Activated CD8-positive, alpha-beta T cell treated with anti-CD3 and anti-CD28 coated beads, Interleukin-2, amount 10 ng/mL, durations not matched to agents 7 days and 5 days (primary cell): ENCODE data around the gene FUNDC1. TPM values are rescaled to one million over a fixed set of nuclear protein-coding genes. Genes with fewer than 3 reads are reported as not detected.
"Not testable (repeated sequence)": the region's sequence is repeated elsewhere in the genome, so short reads cannot be mapped to it uniquely, and the experiment has no call there.

Experiments
- ATAC-seq: fragments of 150-1000 bp; cut with Tn5 transposase; one replicate; pipeline ENCODE4 v1.10.0; 2021; ENCODE audit warnings: moderate library complexity
- CTCF ChIA-PET: fragments of 350-600 bp; sonication (Branson Sonifier 250); formaldehyde crosslinking; loops from one replicate; lab custom pipeline; 2021; ENCODE audit warnings: antibody characterized with exemption; lab: Charles Lee
- POLR2A ChIA-PET: fragments of 350-600 bp; sonication (Branson Sonifier 250); formaldehyde crosslinking; loops from one replicate; lab custom pipeline; 2021; ENCODE audit warnings: antibody characterized with exemption; lab: Charles Lee
- DNase-seq: peaks from one replicate; pipeline ENCODE4 v3.0.0-alpha.2; 2020
- H3K27ac Mint-ChIP-seq: one replicate; pipeline ENCODE4 v1.8.0; 2021; ENCODE audit warnings: mild to moderate bottlenecking, mixed read lengths
- H3K27me3 Mint-ChIP-seq: one replicate; pipeline ENCODE4 v1.8.0; 2021; ENCODE audit warnings: low read depth, mixed read lengths
- H3K36me3 Mint-ChIP-seq: one replicate; pipeline ENCODE4 v1.8.0; 2021; ENCODE audit warnings: low read depth, mixed read lengths
- H3K4me1 Mint-ChIP-seq: one replicate; pipeline ENCODE4 v1.8.0; 2021; ENCODE audit warnings: low read depth, mixed read lengths
- H3K4me3 Mint-ChIP-seq: one replicate; pipeline ENCODE4 v1.8.0; 2021; ENCODE audit warnings: mild to moderate bottlenecking, mixed read lengths
- H3K9me3 Mint-ChIP-seq: one replicate; pipeline ENCODE4 v1.8.0; 2022; ENCODE audit warnings: mixed read lengths; ENCODE audit not compliant: insufficient read depth
- total RNA-seq, 2 experiments: library from RNA; stranded (reverse); gene quantifications; one replicate each; pipeline ENCODE4 v1.2.3, GENCODE V29; 2021

Gene FUNDC1
- 10 to 100 TPM in 1 of 2 experiments, 1 to 10 TPM in 1; 9.8 to 11.8 TPM for total RNA-seq

DNA sequence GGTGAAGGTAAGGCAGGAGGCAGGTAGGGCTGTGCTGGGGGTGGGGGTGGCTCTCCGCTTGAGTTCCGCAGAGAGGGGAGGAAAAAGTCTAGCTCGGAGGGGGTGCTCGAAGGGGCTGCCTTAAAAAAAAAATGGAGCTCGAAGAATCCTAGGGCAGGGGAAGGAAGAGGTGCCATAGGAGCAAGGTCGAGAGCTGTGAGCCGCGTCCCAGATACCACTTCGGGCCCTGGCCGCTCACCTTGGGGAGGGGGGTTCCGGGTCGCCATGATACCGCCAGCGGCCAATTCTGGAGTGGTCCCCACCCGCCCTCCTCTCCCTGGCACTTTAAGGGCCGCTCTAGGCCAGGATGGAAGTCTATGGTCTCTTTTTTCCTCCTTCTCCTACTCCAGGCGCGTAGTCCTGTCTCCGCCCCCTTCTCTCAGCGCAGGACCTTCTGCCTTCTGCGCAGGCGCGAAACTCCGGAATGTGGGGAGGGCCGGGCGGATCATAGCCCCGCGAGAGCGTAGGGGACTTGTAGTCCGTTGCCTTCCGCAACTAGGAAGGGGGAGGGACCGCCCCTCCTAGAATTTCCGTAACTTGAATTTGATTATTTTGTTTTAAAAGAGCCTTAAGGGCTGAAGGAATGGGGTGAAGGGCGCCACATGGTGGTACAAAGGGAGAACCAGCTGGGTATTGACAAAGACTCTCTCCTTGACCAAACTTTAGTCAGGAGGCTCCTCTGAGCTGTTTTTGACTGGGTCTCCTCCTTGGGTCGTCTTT, at the start of gene FUNDC1:
Gene FUNDC1 (minus strand): TSS at position 293 of the 759 bp plus-strand sequence. CDS start 27 bp downstream, at position 266.
- Mint-ChIP-seq H3K4me3 (peak within 1 kb of the TSS; percentile 85), H3K27ac (peak within 1 kb of the TSS; percentile 90), H3K27me3 (no peaks in the 10 kb centered on the region), H3K9me3 (no peaks in the 10 kb centered on the region), H3K36me3 (peaks cover 6% of the 10 kb centered on the region), H3K4me1 (peaks cover 12% of the 10 kb centered on the region)
- CTCF ChIA-PET, result interaction anchor here (1.0 kb wide), 1 partner anchor 584 kb away, joined by 3 read pairs; no protein-coding TSS in a partner anchor
- POLR2A ChIA-PET, result interaction anchor here (0.6 to 1.3 kb wide), 2 partner anchors 9 to 330 kb away, joined by 6 to 8 read pairs; partner anchors contain the start of gene KDM6A
- DNase-seq (peak; percentile 92), ATAC-seq (peak; percentile 99)

DNA sequence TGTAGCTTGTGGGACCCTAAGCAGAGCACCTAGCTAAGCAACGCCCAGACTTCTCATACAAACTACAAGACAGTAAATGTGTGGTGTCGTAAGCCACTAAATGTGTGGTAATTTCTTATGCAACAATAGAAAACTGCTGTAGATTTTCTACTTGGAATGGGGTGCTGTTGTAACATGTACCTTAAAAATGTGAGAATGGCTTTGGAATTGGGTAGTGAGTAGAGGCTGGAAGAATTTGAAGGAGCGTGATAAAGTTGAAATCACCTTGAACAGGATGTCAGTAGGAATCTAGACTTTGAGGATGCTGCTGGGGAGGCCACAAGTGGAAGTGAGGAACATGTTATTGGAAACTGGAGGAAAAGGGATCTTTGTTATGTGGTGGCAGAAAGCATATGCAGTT, 43.2 kb upstream of the FUNDC1 start:
- Mint-ChIP-seq H3K36me3 (no peaks in the 10 kb centered on the region), H3K9me3 (peaks cover 4% of the 10 kb centered on the region), H3K4me1 (no peaks in the 10 kb centered on the region), H3K27me3 (no peaks in the 10 kb centered on the region), H3K27ac (no peak overlapping the region), H3K4me3 (no peak overlapping the region)
- no peak for DNase-seq
- no peak for ATAC-seq
- POLR2A ChIA-PET, result no interaction called here
- CTCF ChIA-PET, result no interaction called here

GRCh38 chrX:44580466-44580865, 37.8 kb upstream of the FUNDC1 start:
- no peak overlapping the region for H3K27ac Mint-ChIP-seq
- H3K4me1 Mint-ChIP-seq, result no peaks in the 10 kb centered on the region
- H3K27me3 Mint-ChIP-seq, result no peaks in the 10 kb centered on the region
- peaks cover 4% of the 10 kb centered on the region for H3K9me3 Mint-ChIP-seq
- CTCF ChIA-PET, result no interaction called here
- H3K36me3 Mint-ChIP-seq, result no peaks in the 10 kb centered on the region
- ATAC-seq (no peak), DNase-seq (no peak)
- POLR2A ChIA-PET, result no interaction called here
- H3K4me3 Mint-ChIP-seq, result no peak overlapping the region

DNA sequence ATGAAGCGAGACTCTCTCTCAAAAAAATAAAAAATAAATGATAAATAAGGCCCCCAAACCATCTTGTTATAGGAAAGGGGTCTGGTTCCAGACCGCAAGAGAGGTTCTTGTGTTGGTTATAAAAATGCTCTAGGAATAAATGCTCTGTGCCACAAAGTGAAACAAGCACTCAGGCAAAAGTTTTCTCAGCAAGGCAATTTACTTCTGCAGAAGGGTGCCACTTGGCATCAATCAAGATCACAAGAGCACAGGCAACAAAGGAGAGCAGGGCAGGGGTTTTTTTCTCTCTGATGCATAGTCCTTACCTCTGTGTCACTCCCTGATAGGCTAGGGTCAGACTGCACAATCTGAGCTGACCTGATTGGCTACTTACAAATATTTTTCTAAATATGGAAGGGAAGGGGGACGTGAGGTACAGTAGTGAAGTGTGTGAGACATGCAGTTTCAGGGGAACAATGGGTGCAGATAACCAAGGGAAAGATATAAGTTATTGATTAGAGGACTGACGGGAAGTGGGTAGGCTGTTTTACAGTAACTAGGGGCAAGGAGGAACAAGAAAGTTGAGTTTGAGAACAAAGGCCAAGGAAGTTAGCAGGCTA, 29.8 kb upstream of the FUNDC1 start:
- Mint-ChIP-seq H3K27ac (no peak overlapping the region), H3K36me3 (no peaks in the 10 kb centered on the region), H3K4me1 (no peaks in the 10 kb centered on the region), H3K4me3 (no peak overlapping the region), H3K27me3 (no peaks in the 10 kb centered on the region), H3K9me3 (peaks cover 3% of the 10 kb centered on the region)
- POLR2A ChIA-PET, result no interaction called here
- DNase-seq (no peak), ATAC-seq (no peak)
- CTCF ChIA-PET, result no interaction called here

- CTCF ChIA-PET, result no interaction called here
- H3K27ac Mint-ChIP-seq, result no peak overlapping the region
- no peak for DNase-seq
- H3K9me3 Mint-ChIP-seq, result peaks cover 3% of the 10 kb centered on the region
- H3K4me1 Mint-ChIP-seq, result no peaks in the 10 kb centered on the region
- no peak for ATAC-seq
- H3K36me3 Mint-ChIP-seq, result no peaks in the 10 kb centered on the region
- H3K27me3 Mint-ChIP-seq, result no peaks in the 10 kb centered on the region
- H3K4me3 Mint-ChIP-seq, result no peak overlapping the region
- POLR2A ChIA-PET, result no interaction called here
Measured at GRCh38 chrX:44570522-44570921, 27.9 kb upstream of the FUNDC1 start.

DNA sequence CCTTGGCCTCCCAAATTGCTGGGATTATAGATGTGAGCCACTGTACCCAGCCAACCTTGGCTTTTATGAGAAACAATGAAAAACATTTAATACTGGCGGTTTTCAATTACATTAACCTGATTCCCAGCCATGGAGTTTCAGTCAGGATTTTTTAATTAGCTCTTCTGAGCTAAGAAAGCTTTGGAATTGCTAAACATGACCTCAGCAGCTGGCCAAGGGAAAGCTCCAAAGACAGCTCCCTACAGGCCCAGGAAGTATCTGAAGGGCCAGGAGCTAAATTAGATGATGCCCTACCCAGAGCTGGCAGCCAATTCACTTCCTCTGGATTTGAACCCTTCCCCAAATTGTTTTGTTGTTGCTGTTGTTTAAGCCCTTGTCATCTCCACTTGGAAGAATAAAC, 26.5 kb upstream of the FUNDC1 start:
- DNase-seq, result no peak
- ChIA-PET POLR2A (no interaction called here), CTCF (no interaction called here)
- no peak overlapping the region for H3K27ac Mint-ChIP-seq
- no peak overlapping the region for H3K4me3 Mint-ChIP-seq
- ATAC-seq, result no peak
- peaks cover 3% of the 10 kb centered on the region for H3K9me3 Mint-ChIP-seq
- no peaks in the 10 kb centered on the region for H3K27me3 Mint-ChIP-seq
- no peaks in the 10 kb centered on the region for H3K36me3 Mint-ChIP-seq
- no peaks in the 10 kb centered on the region for H3K4me1 Mint-ChIP-seq

GRCh38 chrX:44568196-44568595, 25.5 kb upstream of the FUNDC1 start:
- Mint-ChIP-seq H3K9me3 (peaks cover 3% of the 10 kb centered on the region), H3K27ac (no peak overlapping the region), H3K4me3 (no peak overlapping the region), H3K36me3 (no peaks in the 10 kb centered on the region), H3K4me1 (no peaks in the 10 kb centered on the region), H3K27me3 (no peaks in the 10 kb centered on the region)
- DNase-seq, result no peak
- ATAC-seq, result no peak
- POLR2A ChIA-PET, result no interaction called here
- CTCF ChIA-PET, result no interaction called here

DNA sequence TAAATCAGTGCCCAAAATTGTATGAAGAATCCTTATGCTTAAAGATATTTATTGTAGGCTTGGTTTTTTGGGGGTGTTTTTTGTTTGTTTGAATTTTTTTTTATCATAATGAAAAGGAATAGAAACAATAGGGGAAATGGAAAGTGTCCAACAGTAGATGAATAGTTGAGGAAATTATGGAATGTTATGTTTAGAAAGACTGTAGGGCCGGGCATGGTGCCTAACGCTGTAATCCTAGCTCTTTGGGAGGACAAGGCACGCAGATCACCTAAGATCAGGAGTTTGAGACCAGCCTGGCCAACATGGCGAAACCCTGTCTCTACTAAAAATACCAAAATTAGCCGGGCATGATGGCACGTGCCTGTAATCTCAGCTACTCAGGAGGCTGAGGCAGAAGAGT, 19.2 kb upstream of the FUNDC1 start:
- POLR2A ChIA-PET, H3K4me1 Mint-ChIP-seq, H3K36me3 Mint-ChIP-seq, H3K4me3 Mint-ChIP-seq, ATAC-seq, H3K27me3 Mint-ChIP-seq, DNase-seq, H3K9me3 Mint-ChIP-seq, CTCF ChIA-PET, H3K27ac Mint-ChIP-seq: not testable (repeated sequence)

DNA sequence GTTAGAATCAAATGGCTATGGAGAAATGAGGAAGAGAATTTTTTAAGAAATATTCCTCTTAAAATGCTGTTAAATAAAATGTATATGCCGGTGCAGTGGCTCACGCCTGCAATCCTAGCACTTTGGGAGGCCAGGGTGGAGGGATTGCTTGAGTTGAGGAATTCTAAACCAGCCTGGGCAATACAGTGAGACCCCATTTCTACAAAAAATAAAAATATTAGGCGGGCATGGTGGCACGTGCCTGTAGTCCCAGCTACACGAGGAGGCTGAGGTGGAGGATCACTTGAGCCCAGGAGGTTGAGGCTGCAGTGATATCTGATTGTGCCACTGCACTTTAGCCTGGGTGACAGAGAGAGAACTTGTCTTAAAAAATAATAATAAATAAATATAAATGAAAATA, 7.9 kb upstream of the FUNDC1 start:
- Mint-ChIP-seq H3K4me1 (no peaks in the 10 kb centered on the region), H3K36me3 (no peaks in the 10 kb centered on the region), H3K27ac (no peak overlapping the region), H3K27me3 (no peaks in the 10 kb centered on the region), H3K4me3 (no peak overlapping the region), H3K9me3 (no peaks in the 10 kb centered on the region)
- ChIA-PET POLR2A (no interaction called here), CTCF (no interaction called here)
- DNase-seq, result no peak
- no peak for ATAC-seq

DNA sequence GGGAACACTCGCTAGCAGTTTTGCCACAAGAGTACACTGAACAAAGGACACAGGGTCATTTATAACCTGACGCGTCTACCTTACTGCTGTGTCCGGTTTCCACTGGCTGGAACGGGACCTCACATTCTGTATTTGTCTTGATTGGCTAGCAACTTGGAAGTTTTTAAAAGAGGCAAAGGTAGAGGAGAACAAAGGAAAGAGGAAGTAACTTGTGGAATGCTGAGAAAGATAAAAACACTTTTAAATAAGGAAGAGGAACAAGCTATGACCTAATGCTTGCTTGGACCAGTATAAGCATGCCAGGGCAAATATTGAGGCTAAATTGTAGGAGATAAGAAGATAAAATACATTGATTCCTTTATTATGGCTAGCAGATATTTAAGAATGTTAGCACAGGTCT, 2.8 kb upstream of the FUNDC1 start:
- H3K9me3 Mint-ChIP-seq, POLR2A ChIA-PET, H3K27me3 Mint-ChIP-seq, DNase-seq, H3K36me3 Mint-ChIP-seq, CTCF ChIA-PET, ATAC-seq, H3K27ac Mint-ChIP-seq, H3K4me3 Mint-ChIP-seq: not testable (repeated sequence)
- H3K4me1 Mint-ChIP-seq, result peaks cover 12% of the 10 kb centered on the region

- Mint-ChIP-seq H3K9me3 (no peaks in the 10 kb centered on the region), H3K27ac (no peak overlapping the region), H3K36me3 (peaks cover 2% of the 10 kb centered on the region), H3K4me1 (peaks cover 12% of the 10 kb centered on the region), H3K27me3 (no peaks in the 10 kb centered on the region), H3K4me3 (no peak overlapping the region)
- CTCF ChIA-PET, result no interaction called here
- POLR2A ChIA-PET, result no interaction called here
- ATAC-seq (no peak), DNase-seq (no peak)
Measured at GRCh38 chrX:44544036-44544435, 1.4 kb upstream of the FUNDC1 start.

- Mint-ChIP-seq H3K27me3 (no peaks in the 10 kb centered on the region), H3K4me3 (no peak overlapping the region)
Measured at GRCh38 chrX:44536198-44536597, 6.5 kb downstream of the FUNDC1 start.

More at GRCh38 chrX:44536198-44536597, 6.5 kb downstream of the FUNDC1 start:
- ATAC-seq, result no peak
- DNase-seq, result no peak
- Mint-ChIP-seq H3K27ac (no peak overlapping the region), H3K36me3 (peaks cover 19% of the 10 kb centered on the region), H3K9me3 (no peaks in the 10 kb centered on the region), H3K4me1 (no peaks in the 10 kb centered on the region)
- ChIA-PET CTCF (no interaction called here), POLR2A (no interaction called here)
